Heart right ventricle (tissue), 16 donors: ENCODE data around the gene TIRAP. TPM values are rescaled to one million over a fixed set of nuclear protein-coding genes. Genes with fewer than 3 reads are reported as not detected.
A peak's percentile ranks its signal among the peaks of the same experiment; 100 is the strongest.

Experiments
- ATAC-seq, 8 donors: fragments of 200-7000 bp; cut with Tn5 transposase; one replicate each; pipeline ENCODE4 v1.9.1; 2020; ENCODE audit warnings: mild to moderate bottlenecking in 8 of 8, moderate library complexity in 8 of 8, moderate number of reproducible peaks in 1 of 8
- DNase-seq, 2 donors: peaks; one replicate each; pipeline ENCODE4 v3.0.0-alpha.2; 2020
- H3K27ac ChIP-seq, 10 donors: fragments of 200-600 bp; sonication (generic) in 2 of 10; one replicate each; pipeline versions ENCODE4 v1.5.0 to v1.8.0; 2020 to 2022; ENCODE audit warnings: mild to moderate bottlenecking in 3 of 10
- H3K27me3 ChIP-seq, 7 donors: fragments of 200-600 bp; one replicate each; pipeline ENCODE4 v1.8.0; 2021 to 2022; ENCODE audit warnings: mild to moderate bottlenecking in 2 of 7
- H3K36me3 ChIP-seq, 9 donors: fragments of 200-600 bp; sonication (generic) in 1 of 9; one replicate each; pipeline versions ENCODE4 v1.5.0 to v1.8.0; 2020 to 2022; ENCODE audit warnings: mild to moderate bottlenecking in 2 of 9
- H3K4me1 ChIP-seq, 9 donors: fragments of 200-600 bp; sonication (generic) in 1 of 9; one replicate each; pipeline versions ENCODE4 v1.5.0 to v1.8.0; 2020 to 2022; ENCODE audit warnings: mild to moderate bottlenecking in 4 of 9
- H3K4me3 ChIP-seq, 10 donors: fragments of 200-600 bp; sonication (generic) in 2 of 10; one replicate each; pipeline versions ENCODE4 v1.5.0 to v1.8.0; 2020 to 2022; ENCODE audit warnings: mild to moderate bottlenecking in 7 of 10, moderate library complexity in 2 of 10
- H3K9me3 ChIP-seq, 11 donors: fragments of 200-600 bp in 10 of 11; sonication (generic) in 2 of 11; one replicate each; pipeline versions ENCODE4 v1.5.0 to v1.8.0; 2013 to 2022; ENCODE audit warnings: mild to moderate bottlenecking in 2 of 11, control low read depth in 1 of 11, moderate library complexity in 1 of 11
- WGBS, 2 donors: extraction: QIAGEN DNeasy Blood & Tissue Kit; methylation state at CpG; one replicate each; pipeline ENCODE4 v1.1.7; 2013; ENCODE audit warnings: inconsistent platforms in 1 of 2; 5-methylcytosine and 5-hydroxymethylcytosine counted together
- intact Hi-C, 10 donors: fragments of 100-400 bp; cut with DNase I; formaldehyde crosslinking; loops; one replicate each; pipeline versions ENCODE4 v1.11.1 to v1.14.2; 2022
- long read RNA-seq, 3 donors: library from polyadenylated mRNA; unstranded; transcript quantifications; one replicate each; pipeline ENCODE4 v2.0.0, GENCODE V29; 2020 to 2021
- polyA plus RNA-seq, 2 donors: library from polyadenylated mRNA; stranded (reverse); fragments of 200-250 nt; gene quantifications; one replicate each; pipeline ENCODE4 v1.2.3, GENCODE V29; 2013
- total RNA-seq, 10 donors: library from RNA; stranded (reverse); fragmentation: NEBNext Ultra II Directional in 3 of 10; extraction: Animal tissue kit (Norgen Biotek cat#: 25700) in 3 of 10; gene quantifications; one replicate each; pipeline versions ENCODE4 v1.2.1 to v1.2.4, GENCODE V29; 2021 to 2023
- TF ChIP-seq, protein P1 (sequence below), 9 donors: fragments of 200-600 bp; sonication (generic) in 2 of 9; IDR thresholded peaks; one replicate each; pipeline versions ENCODE4 v1.5.0 to v1.8.0; 2021 to 2022; ENCODE audit warnings: antibody characterized with exemption in 9 of 9, mild to moderate bottlenecking in 5 of 9, moderate library complexity in 1 of 9
- donor health status: Arrhythmogenic right ventricular cardiomyopathy.
- donor health status: ischemic (EF 13 %, LVEDD 7.1; RV severe dilation, severe dysfunction).
- donor health status: healthy with polysubstance abuse.
- donor health status: DM: no; HTN: yes; CAD: no.
- donor health status: DM: no; HTN: no; CAD: no.
- donor health status: ischemic (EF 25% LVEDD 6.9; RV normal size, moderate dysfunction).
- donor health status: ischemic (EF 25% LVEDD 5.7; RV mildly dilated, moderate dysfunction).
- donor health status: healthy.
- donor health status: DM: yes; HTN: yes; CAD: no.
- donor health status: Ischemic cardiomyopathy.
- donor health status: ischemic (EF 35%, LVEDD 5.7; RV mildly dilated, moderate dysfunction).
- donor health status: nonischemic (EF 11% LVEDD 7.7; RV severe dilation, severe dysfunction).
- donor health status: DM: yes; HTN: yes; CAD: no.
- donor health status: PGD.
- donor health status: ischemic (EF 29% LVEDD 5.4; RV normal size, mild dysfunction).
- donor health status: nonischemic (EF 23%, LVEDD 6.1; RV moderate dilation, normal function).

TIRAP gene, protein sequence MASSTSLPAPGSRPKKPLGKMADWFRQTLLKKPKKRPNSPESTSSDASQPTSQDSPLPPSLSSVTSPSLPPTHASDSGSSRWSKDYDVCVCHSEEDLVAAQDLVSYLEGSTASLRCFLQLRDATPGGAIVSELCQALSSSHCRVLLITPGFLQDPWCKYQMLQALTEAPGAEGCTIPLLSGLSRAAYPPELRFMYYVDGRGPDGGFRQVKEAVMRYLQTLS
- 10 to 100 TPM in 1 of 10 donors, 1 to 10 TPM in 9; 6.3 to 10.1 (median 8.6) TPM for total RNA-seq
- 1 to 10 TPM; 3.1 to 3.3 TPM for polyA plus RNA-seq
- long read RNA-seq, donor 1, partial matches to known transcripts: 2 of 6 reads
- long read RNA-seq, donor 1, other reads (novel, unspliced or antisense): 2 of 6 reads
- long read RNA-seq, donor 2, partial matches to known transcripts: 2 of 4 reads
- long read RNA-seq, donor 2, other reads (novel, unspliced or antisense): 1 of 4 reads
- long read RNA-seq, donor 3, partial matches to known transcripts: 4 of 7 reads
- long read RNA-seq, donor 3, other reads (novel, unspliced or antisense): 2 of 7 reads

DNA sequence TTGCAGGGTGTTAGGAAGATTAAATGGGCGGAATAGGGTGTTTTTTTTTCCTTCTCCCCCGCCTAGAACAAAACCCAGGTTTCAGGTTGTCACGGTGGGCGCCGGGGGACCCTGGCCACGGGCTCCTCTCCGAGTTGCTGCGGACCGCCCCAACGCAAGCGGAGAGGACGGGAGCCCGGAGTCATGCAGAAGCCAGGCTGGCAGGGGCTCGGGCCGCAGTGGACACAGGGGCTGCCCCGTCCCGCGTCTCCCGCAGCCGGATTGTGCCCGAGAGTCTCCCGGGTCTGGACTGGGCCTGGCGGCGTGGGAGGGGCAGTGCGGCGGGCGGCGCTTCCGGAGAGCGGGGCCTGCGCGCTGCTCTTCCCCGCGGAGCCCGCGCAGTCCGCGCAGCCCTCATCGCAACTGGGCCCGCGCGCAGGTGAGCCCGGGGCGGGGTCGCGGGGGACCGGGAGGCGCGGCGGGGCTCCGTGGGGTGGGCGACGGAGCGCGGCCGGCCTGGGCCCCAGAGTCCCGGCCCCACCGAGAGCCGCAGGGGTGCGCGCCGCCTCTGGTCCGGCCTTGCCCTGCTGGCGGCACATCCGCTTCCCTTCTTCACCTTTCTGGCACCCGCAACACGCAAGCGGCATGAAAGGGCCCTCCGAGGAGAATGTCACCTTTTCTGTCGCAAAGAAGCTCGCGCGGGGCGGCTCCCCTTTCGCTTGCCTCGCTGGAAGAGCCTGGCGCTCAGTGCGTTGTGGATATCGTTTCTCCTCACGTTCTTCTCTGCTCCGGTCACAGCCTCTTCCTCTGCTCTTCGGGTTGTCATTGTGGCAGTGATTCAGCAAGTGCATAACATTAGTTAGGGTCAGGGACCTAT is at the start of gene TIRAP:
TSS of gene TIRAP (plus strand) at position 358 of the 856 bp plus-strand sequence. CDS start 7,802 bp downstream, outside the sequence.
- Histone ChIP-seq H3K9me3 (no peaks in the 10 kb centered on the region), H3K27me3 (no peaks in the 10 kb centered on the region), H3K4me1 (peaks cover 0 to 51% (median 11%) of the 10 kb centered on the region in 9 donors), H3K4me3 (peak within 1 kb of the TSS; percentile 49 to 87 (median 78)), H3K27ac (peak within 1 kb of the TSS; percentile 55 to 97 (median 93)), H3K36me3 (peaks cover 0 to 17% (median 0%) of the 10 kb centered on the region in 9 donors)
- TF ChIP-seq, protein P1, sequence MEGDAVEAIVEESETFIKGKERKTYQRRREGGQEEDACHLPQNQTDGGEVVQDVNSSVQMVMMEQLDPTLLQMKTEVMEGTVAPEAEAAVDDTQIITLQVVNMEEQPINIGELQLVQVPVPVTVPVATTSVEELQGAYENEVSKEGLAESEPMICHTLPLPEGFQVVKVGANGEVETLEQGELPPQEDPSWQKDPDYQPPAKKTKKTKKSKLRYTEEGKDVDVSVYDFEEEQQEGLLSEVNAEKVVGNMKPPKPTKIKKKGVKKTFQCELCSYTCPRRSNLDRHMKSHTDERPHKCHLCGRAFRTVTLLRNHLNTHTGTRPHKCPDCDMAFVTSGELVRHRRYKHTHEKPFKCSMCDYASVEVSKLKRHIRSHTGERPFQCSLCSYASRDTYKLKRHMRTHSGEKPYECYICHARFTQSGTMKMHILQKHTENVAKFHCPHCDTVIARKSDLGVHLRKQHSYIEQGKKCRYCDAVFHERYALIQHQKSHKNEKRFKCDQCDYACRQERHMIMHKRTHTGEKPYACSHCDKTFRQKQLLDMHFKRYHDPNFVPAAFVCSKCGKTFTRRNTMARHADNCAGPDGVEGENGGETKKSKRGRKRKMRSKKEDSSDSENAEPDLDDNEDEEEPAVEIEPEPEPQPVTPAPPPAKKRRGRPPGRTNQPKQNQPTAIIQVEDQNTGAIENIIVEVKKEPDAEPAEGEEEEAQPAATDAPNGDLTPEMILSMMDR (IDR thresholded peaks at IDR 0.05): peak in 1 of 9 donors; percentile 35
- intact Hi-C loops: loop anchor here in 2 of 10 donors (2.0 to 5.0 kb wide), 2 partner anchors 14 to 66 kb away; partner anchors contain the start of genes FOXRED1 (in 1 of the 2) and SRPRA (in 1 of the 2)
- peak; percentile 69 to 79 for DNase-seq
- peak; percentile 89 to 95 (median 92) for ATAC-seq
- WGBS, 2 donors: 0% methylated on average over 77 to 82 of the region's 82 CpGs

DNA sequence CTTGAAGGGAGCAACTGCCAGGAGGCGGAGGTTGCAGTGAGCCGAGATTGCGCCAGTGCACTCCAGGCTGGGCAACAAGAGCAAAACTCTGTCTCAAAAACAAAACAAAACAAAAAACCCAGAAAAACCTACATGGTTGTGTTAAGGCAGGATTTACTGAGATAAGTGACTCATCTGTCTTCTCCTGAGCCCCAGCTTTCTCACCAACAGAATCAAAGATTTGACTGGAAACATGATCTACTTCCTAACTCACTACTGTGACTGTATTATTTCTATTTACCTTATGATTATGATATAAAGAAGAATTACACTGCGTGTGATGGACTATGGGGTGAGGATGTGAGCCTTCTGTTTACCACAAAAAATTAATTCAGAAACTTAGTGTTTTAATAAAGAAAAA is 49.5 kb upstream of the TIRAP start:
- TF ChIP-seq, protein P1 (IDR thresholded peaks at IDR 0.05): no peak
- DNase-seq: no peak
- Histone ChIP-seq H3K27me3 (no peaks in the 10 kb centered on the region), H3K27ac (no peak overlapping the region), H3K36me3 (peaks cover 0 to 51% (median 5%) of the 10 kb centered on the region in 9 donors), H3K9me3 (no peaks in the 10 kb centered on the region), H3K4me1 (peaks cover 0 to 33% (median 29%) of the 10 kb centered on the region in 9 donors), H3K4me3 (no peak overlapping the region)
- WGBS, 2 donors: 86 to 97% methylated on average over 4 of the region's 4 CpGs
- no peak for ATAC-seq
- intact Hi-C loops: no loop called here

DNA sequence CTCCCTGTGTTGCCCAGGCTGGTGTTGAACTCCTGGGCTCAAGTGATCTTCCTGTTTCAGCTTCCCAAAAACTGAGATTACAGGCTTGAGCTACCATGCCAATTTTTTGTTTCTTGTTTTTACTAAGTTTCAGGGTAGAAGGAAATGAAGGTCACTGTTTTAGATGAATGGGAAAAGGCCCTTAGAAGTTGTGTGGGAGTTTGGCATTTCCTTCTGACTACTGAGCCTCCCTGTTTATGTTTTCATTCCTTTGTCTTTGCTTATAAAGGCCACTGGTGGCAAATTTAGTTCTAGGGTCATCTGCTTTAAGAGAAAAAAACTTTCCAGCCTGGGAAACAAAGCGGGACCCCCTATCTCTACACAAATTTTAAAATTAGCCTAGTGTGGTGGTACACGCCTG is 36.3 kb upstream of the TIRAP start:
- 80 to 82% methylated on average over 2 of the region's 2 CpGs for WGBS, 2 donors
- H3K4me1 ChIP-seq: peaks cover 0 to 7% (median 0%) of the 10 kb centered on the region in 9 donors
- H3K27me3 ChIP-seq: no peaks in the 10 kb centered on the region
- H3K36me3 ChIP-seq: peaks cover 0 to 86% (median 36%) of the 10 kb centered on the region in 9 donors
- TF ChIP-seq, protein P1 (IDR thresholded peaks at IDR 0.05): no peak
- no peaks in the 10 kb centered on the region for H3K9me3 ChIP-seq
- peak overlapping the region in 2 of 10 donors; percentile 3 to 6 for H3K27ac ChIP-seq
- no peak overlapping the region for H3K4me3 ChIP-seq
- intact Hi-C loops: no loop called here
- ATAC-seq (peak in 1 of 8 donors; percentile 19), DNase-seq (no peak)

DNA sequence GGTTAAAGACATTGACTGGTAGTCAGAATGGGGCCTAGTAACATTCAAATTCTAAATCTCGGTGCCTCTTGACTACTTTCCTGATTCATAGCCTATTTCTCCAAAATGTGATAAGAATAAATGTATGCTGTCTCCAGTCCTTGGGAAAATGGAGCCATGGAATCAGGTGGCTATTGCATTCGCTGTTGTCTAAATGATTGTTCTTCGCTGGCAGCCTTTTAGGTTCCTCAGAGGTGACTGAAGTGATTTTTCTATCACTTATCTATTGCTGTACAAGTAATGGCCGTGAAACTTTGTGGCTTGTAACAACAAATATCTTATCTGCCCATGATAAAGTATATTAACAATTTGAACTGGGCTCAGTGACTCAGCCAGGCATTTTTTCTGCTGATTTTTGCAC is 29.6 kb upstream of the TIRAP start:
- H3K27me3 ChIP-seq: no peaks in the 10 kb centered on the region
- peaks cover 0 to 7% (median 0%) of the 10 kb centered on the region in 9 donors for H3K4me1 ChIP-seq
- DNase-seq (no peak), ATAC-seq (no peak)
- H3K36me3 ChIP-seq: peaks cover 0 to 93% (median 23%) of the 10 kb centered on the region in 9 donors
- H3K27ac ChIP-seq: no peak overlapping the region
- H3K4me3 ChIP-seq: no peak overlapping the region
- TF ChIP-seq, protein P1 (IDR thresholded peaks at IDR 0.05): no peak
- 93 to 94% methylated on average over 4 of the region's 4 CpGs for WGBS, 2 donors
- intact Hi-C loops: no loop called here
- H3K9me3 ChIP-seq: no peaks in the 10 kb centered on the region
